ENCODE results near the gene NXPE4.

DNA sequence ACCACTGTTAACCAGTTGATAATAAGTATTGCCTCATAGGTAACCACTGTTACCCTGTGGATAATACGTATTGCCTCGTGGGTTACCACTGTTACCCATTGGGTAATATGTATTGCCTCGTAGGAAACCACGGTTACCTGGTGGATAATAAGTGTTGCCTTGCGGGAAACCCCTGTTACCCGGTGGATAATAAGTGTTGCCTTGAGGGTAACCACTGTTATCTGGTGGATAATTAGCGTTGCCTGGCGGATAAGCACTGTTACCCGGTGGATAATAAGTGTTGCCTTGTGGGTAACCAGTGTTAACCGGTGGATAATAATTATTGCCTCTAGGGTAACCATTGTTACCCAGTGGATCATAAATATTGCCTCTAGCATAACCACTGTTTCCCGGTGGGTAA, 27.3 kb upstream of the NXPE4 start:
- no peak for TF ChIP-seq POLR2A (IDR thresholded peaks at IDR 0.05)
- TF ChIP-seq, protein P1, sequence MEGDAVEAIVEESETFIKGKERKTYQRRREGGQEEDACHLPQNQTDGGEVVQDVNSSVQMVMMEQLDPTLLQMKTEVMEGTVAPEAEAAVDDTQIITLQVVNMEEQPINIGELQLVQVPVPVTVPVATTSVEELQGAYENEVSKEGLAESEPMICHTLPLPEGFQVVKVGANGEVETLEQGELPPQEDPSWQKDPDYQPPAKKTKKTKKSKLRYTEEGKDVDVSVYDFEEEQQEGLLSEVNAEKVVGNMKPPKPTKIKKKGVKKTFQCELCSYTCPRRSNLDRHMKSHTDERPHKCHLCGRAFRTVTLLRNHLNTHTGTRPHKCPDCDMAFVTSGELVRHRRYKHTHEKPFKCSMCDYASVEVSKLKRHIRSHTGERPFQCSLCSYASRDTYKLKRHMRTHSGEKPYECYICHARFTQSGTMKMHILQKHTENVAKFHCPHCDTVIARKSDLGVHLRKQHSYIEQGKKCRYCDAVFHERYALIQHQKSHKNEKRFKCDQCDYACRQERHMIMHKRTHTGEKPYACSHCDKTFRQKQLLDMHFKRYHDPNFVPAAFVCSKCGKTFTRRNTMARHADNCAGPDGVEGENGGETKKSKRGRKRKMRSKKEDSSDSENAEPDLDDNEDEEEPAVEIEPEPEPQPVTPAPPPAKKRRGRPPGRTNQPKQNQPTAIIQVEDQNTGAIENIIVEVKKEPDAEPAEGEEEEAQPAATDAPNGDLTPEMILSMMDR (IDR thresholded peaks at IDR 0.05): no peak
